H1 (cell line): Measurements from ENCODE around the gene ZRANB1. TPM values are rescaled to one million over a fixed set of nuclear protein-coding genes. Genes with fewer than 3 reads are reported as not detected.

Source experiments
- SIN3A ChIP-seq, 2 experiments: IDR thresholded peaks in 1 of 2; conservative IDR thresholded peaks in 1 of 2; 2 replicates each; pipeline ENCODE4 v1.6.1; 2011 to 2012; ENCODE audit warnings: low read length in 2 of 2, improper control_type of control experiment in 1 of 2, low read depth in 1 of 2, mild to moderate bottlenecking in 1 of 2
- polyA plus RNA-seq, 7 experiments: library from polyadenylated mRNA; depleted of rRNA in 3 of 7; stranded (reverse) in 5 of 7; unstranded in 2 of 7; fragments of >200 nt in 5 of 7; fragments of 200-250 nt in 2 of 7; gene quantifications; 1 replicate in 5 of 7; 2 replicates in 1 of 7; 4 replicates in 1 of 7; pipeline versions ENCODE4 v1.2.1 to v1.2.3, GENCODE V29; 2011 to 2013; ENCODE audit warnings: missing spikeins in 2 of 7, mixed read lengths in 2 of 7
- total RNA-seq: library from RNA; stranded (reverse); fragmentation: NEBNext Ultra II Directional; extraction: Animal tissue kit (Norgen Biotek cat#: 25700); gene quantifications from 2 replicates; pipeline ENCODE4 v1.2.1, GENCODE V29; 2021
- TF ChIP-seq, protein P1 (sequence below): IDR thresholded peaks from 2 replicates; pipeline ENCODE4 v1.6.1; 2012; ENCODE audit warnings: inconsistent platforms

Gene ZRANB1
- total and polyA plus RNA-seq, 2 of the 8 experiments (the other 6 are each of a cell fraction or from before 2014, with no cell fraction given): 6.1 to 19.9 TPM

DNA sequence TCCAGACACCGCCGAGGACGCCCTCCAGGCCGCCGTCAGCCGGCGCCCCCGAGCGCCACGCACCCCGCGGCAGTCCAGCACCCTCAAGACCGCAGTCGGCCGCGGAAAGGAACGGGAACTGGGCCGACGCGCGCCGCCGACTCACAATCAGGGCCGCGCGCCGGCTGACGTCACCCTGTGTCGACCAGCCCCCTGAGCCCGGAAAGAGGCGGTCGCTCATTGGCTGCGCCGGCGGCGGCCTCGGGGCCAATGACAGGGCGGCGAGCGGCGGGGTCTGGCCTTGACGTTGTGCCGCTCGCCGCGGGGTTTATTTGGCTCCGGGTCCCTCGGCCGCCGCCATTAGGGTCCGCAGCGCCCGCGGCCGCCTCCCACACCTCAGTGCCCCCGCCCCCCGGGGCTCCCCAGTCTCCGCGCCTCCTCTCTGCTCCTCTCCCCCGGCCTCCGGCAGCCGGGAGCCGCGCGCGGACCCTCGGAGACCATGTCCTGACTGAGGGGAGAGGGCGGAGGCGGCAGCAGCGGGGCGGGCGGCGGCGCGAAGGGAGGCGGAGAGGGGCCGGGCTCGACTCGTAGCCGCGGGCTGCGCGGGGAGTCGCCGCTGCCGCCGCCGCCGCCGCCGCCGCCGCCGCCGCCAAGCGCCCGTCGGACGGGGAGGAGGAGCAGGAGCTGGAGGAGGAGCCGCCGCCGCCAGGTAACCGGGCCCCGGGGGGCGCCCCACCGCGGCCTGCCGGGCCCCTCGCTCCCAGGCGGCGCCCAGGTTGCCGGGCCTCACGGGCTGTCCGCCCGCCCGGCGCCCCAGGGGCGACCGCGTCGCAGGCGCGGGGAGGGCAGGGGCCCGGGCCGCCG, 25.1 kb upstream of the ZRANB1 start (continued):
- TF ChIP-seq, protein P1, sequence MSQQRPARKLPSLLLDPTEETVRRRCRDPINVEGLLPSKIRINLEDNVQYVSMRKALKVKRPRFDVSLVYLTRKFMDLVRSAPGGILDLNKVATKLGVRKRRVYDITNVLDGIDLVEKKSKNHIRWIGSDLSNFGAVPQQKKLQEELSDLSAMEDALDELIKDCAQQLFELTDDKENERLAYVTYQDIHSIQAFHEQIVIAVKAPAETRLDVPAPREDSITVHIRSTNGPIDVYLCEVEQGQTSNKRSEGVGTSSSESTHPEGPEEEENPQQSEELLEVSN: no peak
- peak in 1 of 2 experiments; percentile 71; a peak in 2 of 4 replicates for TF ChIP-seq SIN3A (conservative IDR thresholded peaks at IDR 0.05 in 1 of 2, IDR thresholded peaks at IDR 0.05 in 1 of 2; ENCODE audit: low read depth in 1 of 2, low read length in 2 of 2)
